Stimulated activated naive CD8-positive, alpha-beta T cell treated with anti-CD3 and anti-CD28 coated beads, Interleukin-15, Interleukin-2, amounts not matched to agents 100 U/mL and 50 U/mL, for 24 hours (primary cell): Measurements from ENCODE around the gene CFAP57.

Experiments
- ATAC-seq: fragments of 150-1000 bp; cut with Tn5 transposase; one replicate; pipeline ENCODE4 v1.10.0; 2021
- DNase-seq: peaks from one replicate; pipeline ENCODE4 v3.0.0; 2021

The CFAP57 gene

DNA sequence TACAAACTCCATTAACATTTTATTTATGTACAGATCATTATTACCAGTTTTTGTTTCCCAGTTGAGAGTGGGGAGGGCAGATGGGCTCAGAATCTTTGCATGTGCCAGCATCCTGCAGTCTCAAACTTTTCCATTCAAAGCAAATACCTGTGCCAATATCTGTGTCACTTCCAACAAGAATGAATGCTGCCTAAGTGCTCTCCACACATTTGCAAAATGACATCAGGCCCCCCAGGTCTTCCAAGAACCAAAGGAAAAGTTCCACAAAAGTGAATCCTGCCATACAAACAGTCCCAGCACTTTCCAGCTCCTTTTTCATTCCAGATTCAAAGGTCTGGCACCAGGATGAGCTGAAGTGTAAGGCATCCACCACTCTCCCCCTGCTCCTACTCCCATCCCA, 127.0 kb downstream of the CFAP57 start:
- ATAC-seq (no peak), DNase-seq (no peak)

DNA sequence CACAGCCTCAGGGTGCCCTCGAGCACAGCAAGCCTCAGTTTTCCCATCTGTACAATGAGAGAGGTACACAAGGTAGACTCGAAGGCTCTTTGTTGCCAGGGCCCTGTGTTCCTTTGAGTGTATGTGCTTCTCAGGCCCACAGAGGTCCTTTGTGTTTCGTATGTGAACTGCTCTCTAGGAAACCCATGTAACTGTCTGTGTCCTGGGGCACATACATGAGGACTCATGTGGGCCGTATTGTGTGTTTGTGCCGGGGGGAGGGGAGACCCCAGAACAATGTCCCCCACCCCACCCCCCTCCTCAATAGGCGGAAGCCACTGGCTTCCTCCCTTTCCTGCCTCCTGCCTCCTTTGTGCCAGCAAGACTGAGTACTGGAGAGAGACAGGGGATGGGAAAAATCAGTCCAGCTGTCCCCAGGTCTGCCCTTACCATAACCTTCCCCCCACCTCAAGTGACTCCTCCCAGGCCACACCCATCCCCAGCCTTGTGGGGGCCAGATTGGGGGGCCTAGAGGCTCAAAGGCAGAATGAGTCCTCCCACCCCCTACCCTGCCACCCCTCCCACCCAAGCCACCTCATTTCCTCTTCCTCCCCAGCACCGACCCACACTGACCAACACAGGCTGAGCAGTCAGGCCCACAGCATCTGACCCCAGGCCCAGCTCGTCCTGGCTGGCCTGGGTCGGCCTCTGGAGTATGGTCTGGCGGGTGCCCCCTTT, 128.4 kb downstream of the CFAP57 start, which contains the start of gene TIE1:
Gene TIE1 (plus strand): TSS at position 605 of the 717 bp plus-strand sequence. CDS start 90 bp downstream, at position 695.
- DNase-seq: no peak

DNA sequence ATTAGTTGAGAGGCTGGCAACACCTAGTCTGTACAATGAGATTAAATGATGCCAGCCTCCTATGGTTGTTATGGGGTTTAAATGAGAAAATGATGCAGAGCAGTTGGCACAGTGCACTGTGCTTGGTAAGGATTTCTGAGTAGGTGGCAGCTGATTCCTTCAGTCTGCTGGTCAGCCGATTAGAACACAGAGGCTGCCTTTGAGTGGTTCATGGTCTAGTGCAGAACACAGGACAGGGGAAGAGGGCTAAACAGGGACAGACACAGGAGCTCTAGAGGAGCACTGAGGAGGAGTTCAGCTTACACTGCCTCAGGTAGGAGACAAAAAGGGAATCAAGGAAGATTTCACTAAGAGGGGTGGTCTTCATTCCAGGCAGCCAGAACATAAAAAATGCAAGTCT, 130.1 kb downstream of the CFAP57 start:
- no peak for ATAC-seq
- DNase-seq: no peak

More for the DNA sequence above, 128.4 kb downstream of the CFAP57 start, which contains the start of gene TIE1:
- ATAC-seq: no peak

DNA sequence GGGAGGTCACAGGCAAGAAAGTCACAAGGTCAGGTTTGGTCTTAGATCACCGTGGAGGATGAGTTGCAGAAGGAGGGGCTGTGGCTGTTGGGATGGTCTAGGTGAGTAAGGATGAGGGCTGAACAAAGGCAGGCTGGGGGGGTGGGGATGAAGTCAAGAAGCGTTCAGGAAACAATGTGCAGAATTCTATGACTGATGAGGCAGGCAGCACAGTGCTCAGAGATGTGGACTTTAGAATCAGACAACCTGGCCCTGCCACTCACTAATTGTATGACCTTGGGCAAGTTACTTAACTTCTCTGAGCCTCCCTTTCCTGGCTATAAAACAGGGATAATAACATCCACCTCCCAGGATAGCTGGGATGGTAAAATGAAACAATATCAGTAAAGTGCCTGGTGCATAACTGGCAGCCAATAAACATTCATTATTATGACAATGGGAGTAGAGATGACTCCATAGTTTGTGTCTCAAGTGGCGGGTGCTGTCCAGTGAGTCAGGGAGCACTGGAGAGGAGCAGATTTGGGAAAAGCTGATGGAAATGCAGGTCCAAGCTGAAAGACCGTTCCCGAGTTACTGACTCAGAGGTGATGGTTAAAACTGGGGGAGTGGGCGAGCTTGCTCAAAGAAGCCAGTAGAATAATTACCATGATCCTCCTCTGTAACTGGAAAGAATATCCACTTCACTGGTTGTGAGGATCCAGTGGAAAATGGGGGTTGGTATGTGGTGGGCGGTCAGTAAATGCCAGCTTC, 130.8 kb downstream of the CFAP57 start:
- DNase-seq (no peak), ATAC-seq (no peak)

DNA sequence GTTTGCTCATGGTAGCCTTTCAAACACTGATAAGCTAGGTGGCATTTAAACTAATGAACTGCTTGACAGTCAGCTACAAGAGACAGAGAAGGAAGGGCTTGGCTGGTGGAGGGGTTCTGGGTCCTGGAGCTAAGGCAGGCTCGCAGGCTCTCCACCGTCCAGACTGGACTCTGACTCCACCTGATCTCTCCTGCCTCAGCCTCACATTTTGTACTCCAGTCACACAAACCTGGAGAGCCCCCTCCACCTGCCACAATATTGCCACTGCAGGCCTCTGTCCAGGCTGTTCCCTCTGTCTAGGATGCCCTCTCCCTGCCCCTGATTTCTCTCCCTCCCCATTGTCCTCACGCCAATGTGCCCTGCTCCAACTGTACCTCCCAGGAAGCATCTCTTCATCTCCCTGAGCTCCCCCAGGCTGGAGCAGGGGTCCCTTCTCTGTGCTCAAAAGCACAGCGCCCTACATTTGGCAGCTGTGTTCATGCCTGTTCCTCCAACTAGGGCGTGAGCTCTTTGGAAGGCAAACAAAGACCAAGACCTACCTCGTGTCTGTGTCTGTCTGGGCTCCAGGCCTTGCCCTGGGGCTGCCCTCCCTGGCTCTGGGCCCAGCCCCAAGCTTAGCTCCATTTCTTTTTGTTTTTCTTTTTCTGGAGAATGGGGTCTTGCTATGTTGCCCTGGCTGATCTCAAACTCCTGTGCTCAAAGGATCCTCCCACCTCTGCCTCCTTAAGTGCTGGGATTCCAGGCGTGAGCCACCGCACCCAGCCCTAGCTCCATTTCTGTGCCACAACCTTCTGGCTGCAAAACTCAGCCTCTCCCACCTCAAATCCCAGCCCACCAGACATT, 131.6 kb downstream of the CFAP57 start:
- ATAC-seq (no peak), DNase-seq (no peak)
